Tibial nerve (tissue), 4 donors: ENCODE measurements around the gene FAM167B. TPM values are rescaled to one million over a fixed set of nuclear protein-coding genes. Genes with fewer than 3 reads are reported as not detected.
A peak's percentile ranks its signal among the peaks of the same experiment; 100 is the strongest.

Experiments
- DNase-seq, 2 donors: peaks; one replicate each; pipeline ENCODE4 v3.0.0-alpha.2; 2019; ENCODE audit warnings: low spot score in 2 of 2
- H3K27ac ChIP-seq, 4 donors: fragments of 200-600 bp; sonication (generic) in 3 of 4; one replicate each; pipeline ENCODE4 v1.5.1; 2017 to 2019; ENCODE audit warnings: mild to moderate bottlenecking in 1 of 4
- H3K27me3 ChIP-seq, 2 donors: fragments of 200-600 bp; sonication (generic) in 1 of 2; one replicate each; pipeline versions ENCODE4 v1.5.1 to v1.6.0; 2017 to 2019
- H3K36me3 ChIP-seq, 3 donors: fragments of 200-600 bp; sonication (generic); one replicate each; pipeline ENCODE4 v1.5.1; 2018 to 2019
- H3K4me1 ChIP-seq, 4 donors: fragments of 200-600 bp; sonication (generic) in 3 of 4; one replicate each; pipeline ENCODE4 v1.5.1; 2017 to 2019
- H3K4me3 ChIP-seq, 4 donors: fragments of 200-600 bp; sonication (generic) in 3 of 4; one replicate each; pipeline ENCODE4 v1.5.1; 2017 to 2019; ENCODE audit warnings: mild to moderate bottlenecking in 1 of 4, moderate library complexity in 1 of 4
- H3K9me3 ChIP-seq, 4 donors: fragments of 200-600 bp; sonication (generic) in 3 of 4; one replicate each; pipeline ENCODE4 v1.5.1; 2017 to 2019
- EP300 ChIP-seq, 2 donors: sonication (generic); formaldehyde crosslinking; IDR thresholded peaks; one replicate each; pipeline ENCODE4 v1.6.1; 2017; ENCODE audit warnings: antibody characterized with exemption in 2 of 2, mild to moderate bottlenecking in 1 of 2
- POLR2A ChIP-seq, 2 donors: fragments of 450-650 bp; IDR thresholded peaks; one replicate each; pipeline ENCODE4 v1.6.1; 2017; ENCODE audit warnings: antibody characterized with exemption in 2 of 2, mild to moderate bottlenecking in 2 of 2, moderate library complexity in 2 of 2
- WGBS, 2 donors: methylation state at CpG; one replicate each; pipeline ENCODE4 v1.1.5; 2018; 5-methylcytosine and 5-hydroxymethylcytosine counted together
- total RNA-seq, 4 donors: library from RNA; depleted of rRNA; stranded (reverse); fragments of >200 nt; gene quantifications; one replicate each; pipeline ENCODE4 v1.1.0, GENCODE V29; 2016
- TF ChIP-seq, protein P1 (sequence below), 5 experiments: fragments of 200-600 bp in 3 of 5; fragments of 450-650 bp in 2 of 5; sonication (generic) in 3 of 5; IDR thresholded peaks; one replicate each; pipeline ENCODE4 v1.5.1; 2016 to 2019; ENCODE audit warnings: antibody characterized with exemption in 5 of 5, mild to moderate bottlenecking in 3 of 5, moderate library complexity in 2 of 5

Gene FAM167B
- total RNA-seq, 4 donors from 2014 or later: 1.4 to 5.4 (median 3.5) TPM

GRCh38 chr1:32234792-32235191 is 12.2 kb upstream of the FAM167B start:
- H3K27ac ChIP-seq: no peak overlapping the region
- DNase-seq: no peak
- H3K36me3 ChIP-seq: peaks cover 0 to 60% (median 9%) of the 10 kb centered on the region in 3 donors
- no peak for TF ChIP-seq POLR2A (IDR thresholded peaks at IDR 0.05)
- TF ChIP-seq, protein P1, sequence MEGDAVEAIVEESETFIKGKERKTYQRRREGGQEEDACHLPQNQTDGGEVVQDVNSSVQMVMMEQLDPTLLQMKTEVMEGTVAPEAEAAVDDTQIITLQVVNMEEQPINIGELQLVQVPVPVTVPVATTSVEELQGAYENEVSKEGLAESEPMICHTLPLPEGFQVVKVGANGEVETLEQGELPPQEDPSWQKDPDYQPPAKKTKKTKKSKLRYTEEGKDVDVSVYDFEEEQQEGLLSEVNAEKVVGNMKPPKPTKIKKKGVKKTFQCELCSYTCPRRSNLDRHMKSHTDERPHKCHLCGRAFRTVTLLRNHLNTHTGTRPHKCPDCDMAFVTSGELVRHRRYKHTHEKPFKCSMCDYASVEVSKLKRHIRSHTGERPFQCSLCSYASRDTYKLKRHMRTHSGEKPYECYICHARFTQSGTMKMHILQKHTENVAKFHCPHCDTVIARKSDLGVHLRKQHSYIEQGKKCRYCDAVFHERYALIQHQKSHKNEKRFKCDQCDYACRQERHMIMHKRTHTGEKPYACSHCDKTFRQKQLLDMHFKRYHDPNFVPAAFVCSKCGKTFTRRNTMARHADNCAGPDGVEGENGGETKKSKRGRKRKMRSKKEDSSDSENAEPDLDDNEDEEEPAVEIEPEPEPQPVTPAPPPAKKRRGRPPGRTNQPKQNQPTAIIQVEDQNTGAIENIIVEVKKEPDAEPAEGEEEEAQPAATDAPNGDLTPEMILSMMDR (IDR thresholded peaks at IDR 0.05): no peak
- no peak for TF ChIP-seq EP300 (IDR thresholded peaks at IDR 0.05)
- no peaks in the 10 kb centered on the region for H3K27me3 ChIP-seq
- peaks cover 0 to 7% (median under 1%) of the 10 kb centered on the region in 4 donors for H3K4me1 ChIP-seq
- H3K4me3 ChIP-seq: no peak overlapping the region
- WGBS, 2 donors: 78 to 82% methylated on average over 4 to 7 of the region's 7 CpGs
- H3K9me3 ChIP-seq: no peaks in the 10 kb centered on the region

GRCh38 chr1:32239337-32239736 is 7.7 kb upstream of the FAM167B start:
- Histone ChIP-seq H3K4me1 (peaks cover 0 to 40% (median 12%) of the 10 kb centered on the region in 4 donors), H3K27ac (peak overlapping the region in 3 of 4 donors; percentile 26 to 93 (median 82)), H3K9me3 (no peaks in the 10 kb centered on the region), H3K36me3 (peaks cover 0 to 14% (median 0%) of the 10 kb centered on the region in 3 donors), H3K4me3 (peak overlapping the region in 1 of 4 donors; percentile 84), H3K27me3 (no peaks in the 10 kb centered on the region)
- DNase-seq: no peak
- 27 to 55% methylated on average over 4 of the region's 4 CpGs for WGBS, 2 donors
- TF ChIP-seq EP300 (IDR thresholded peaks at IDR 0.05) (no peak), POLR2A (IDR thresholded peaks at IDR 0.05) (no peak)
- TF ChIP-seq, protein P1 (IDR thresholded peaks at IDR 0.05): no peak

GRCh38 chr1:32239790-32240139 is 7.3 kb upstream of the FAM167B start:
- Histone ChIP-seq H3K27me3 (no peaks in the 10 kb centered on the region), H3K4me1 (peaks cover 0 to 40% (median 12%) of the 10 kb centered on the region in 4 donors), H3K27ac (peak overlapping the region; percentile 26 to 93 (median 73)), H3K36me3 (peaks cover 0 to 10% (median 0%) of the 10 kb centered on the region in 3 donors), H3K9me3 (no peaks in the 10 kb centered on the region), H3K4me3 (peak overlapping the region; percentile 25 to 84 (median 65))
- 26 to 74% methylated on average over 18 to 19 of the region's 20 CpGs for WGBS, 2 donors
- TF ChIP-seq, protein P1 (IDR thresholded peaks at IDR 0.05): no peak
- TF ChIP-seq EP300 (IDR thresholded peaks at IDR 0.05): no peak
- no peak for TF ChIP-seq POLR2A (IDR thresholded peaks at IDR 0.05)
- DNase-seq: no peak

DNA sequence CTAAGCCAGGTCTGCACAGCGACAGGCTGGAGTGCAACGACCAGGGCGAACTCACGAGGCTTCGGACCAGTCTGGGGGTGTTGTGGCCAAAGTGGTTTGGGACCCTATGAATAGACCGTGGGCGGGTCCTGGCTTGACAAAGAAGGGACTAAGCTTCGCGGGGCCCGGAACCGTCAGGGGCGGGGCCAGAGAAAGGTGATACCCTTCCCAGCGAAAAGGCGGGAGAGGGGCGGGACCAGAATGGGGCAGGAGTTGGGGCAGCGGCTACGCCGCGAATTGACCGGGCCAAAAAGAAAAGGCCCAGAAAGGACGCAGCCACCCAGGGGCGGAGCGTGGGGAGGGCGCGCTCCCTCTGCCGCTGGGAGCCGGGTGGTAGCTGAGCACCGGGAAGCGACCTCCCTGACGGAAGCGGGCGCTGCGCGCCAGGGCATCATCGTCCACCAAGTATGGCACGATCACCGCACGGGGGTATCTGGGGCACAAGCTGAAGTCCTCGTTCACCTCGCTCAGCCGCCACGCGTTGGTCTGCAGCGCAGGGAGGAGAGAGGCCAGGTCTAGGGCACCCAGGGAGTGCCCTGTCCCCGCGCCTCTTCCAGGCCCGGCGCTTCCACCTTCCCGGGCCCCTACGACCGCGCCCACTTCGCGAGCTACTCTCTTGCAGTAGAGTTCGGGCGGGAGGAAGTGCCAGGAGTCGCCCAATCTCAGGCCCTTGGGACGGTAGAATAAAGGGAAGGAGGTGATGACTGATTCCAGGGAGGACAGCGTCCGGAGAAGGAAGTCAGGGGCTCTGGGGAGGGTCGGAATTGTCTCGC is 6.7 kb upstream of the FAM167B start:
- Histone ChIP-seq H3K27me3 (no peaks in the 10 kb centered on the region), H3K9me3 (no peaks in the 10 kb centered on the region), H3K4me3 (peak overlapping the region; percentile 25 to 84 (median 65)), H3K27ac (peak overlapping the region; percentile 26 to 93 (median 73)), H3K36me3 (peaks cover 0 to 4% (median 0%) of the 10 kb centered on the region in 3 donors), H3K4me1 (peaks cover 0 to 40% (median 12%) of the 10 kb centered on the region in 4 donors)
- peak; percentile 22 to 34 for DNase-seq
- 1 to 2% methylated on average over 54 to 57 of the region's 62 CpGs for WGBS, 2 donors
- TF ChIP-seq POLR2A (IDR thresholded peaks at IDR 0.05) (peak in 1 of 2 donors; percentile 57), EP300 (IDR thresholded peaks at IDR 0.05) (peak in 1 of 2 donors; percentile 43)
- TF ChIP-seq, protein P1 (IDR thresholded peaks at IDR 0.05): peak in 3 of 5 experiments; percentile 20 to 56 (median 25)
